GM18909 (cell line): Measurements from ENCODE around the gene WDR18.
"Not testable (repeated sequence)": the region's sequence is repeated elsewhere in the genome, so short reads cannot be mapped to it uniquely, and the experiment has no call there.

ENCODE experiments used
- ATAC-seq: cut with Tn5 transposase; IDR thresholded peaks from one replicate; pipeline ENCODE4 v1.9.1; 2021; ENCODE audit warnings: mild to moderate bottlenecking; ENCODE audit not compliant: unreplicated experiment, poor library complexity

The WDR18 gene

GRCh38 chr19:948842-949496 lies 35.2 kb upstream of the WDR18 start:
- no peak for ATAC-seq

- no peak for ATAC-seq
Measured at GRCh38 chr19:950352-951066, 33.6 kb upstream of the WDR18 start.

- ATAC-seq, result no peak
Measured at GRCh38 chr19:952049-952679, 32.0 kb upstream of the WDR18 start.

DNA sequence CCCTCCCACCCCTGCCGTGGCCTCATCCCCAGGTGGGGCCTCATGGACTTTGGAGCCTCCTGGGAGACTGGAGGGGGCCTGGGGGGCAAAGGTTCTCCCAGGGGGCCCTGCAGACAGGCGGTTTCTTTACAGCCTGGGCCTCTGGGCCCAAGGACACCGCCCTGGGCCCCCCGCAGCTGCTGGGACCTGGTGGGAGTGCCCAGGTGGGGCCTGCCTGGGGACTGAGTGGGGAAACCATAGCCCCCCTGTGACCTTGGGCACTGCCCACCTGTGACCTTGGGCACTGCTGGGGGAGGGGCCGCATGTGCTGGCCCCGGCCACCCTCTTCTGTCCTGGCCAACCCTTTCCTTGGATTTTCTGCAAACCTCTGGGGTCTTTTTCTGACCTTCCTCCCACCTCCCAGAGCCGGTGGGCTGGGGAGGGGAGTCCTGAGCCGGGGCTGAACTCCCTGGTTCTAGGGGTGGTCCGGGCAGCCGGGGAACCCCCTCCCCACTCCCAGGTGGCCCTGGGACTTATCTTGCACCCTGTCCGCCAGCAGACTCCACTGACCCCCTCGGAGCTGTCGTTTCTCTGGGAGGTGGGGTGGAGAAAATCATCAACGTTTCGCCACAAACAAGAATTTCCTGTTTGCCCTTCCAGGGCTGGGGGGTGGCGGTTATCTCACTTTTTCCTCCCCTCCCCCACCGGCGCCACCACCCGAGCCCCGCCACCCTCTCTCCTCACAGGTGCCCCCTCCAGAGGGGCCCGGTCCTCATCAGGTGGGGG lies 31.3 kb upstream of the WDR18 start:
- ATAC-seq, result no peak

- ATAC-seq, result no peak
Measured at GRCh38 chr19:953445-954271, 30.5 kb upstream of the WDR18 start.

DNA sequence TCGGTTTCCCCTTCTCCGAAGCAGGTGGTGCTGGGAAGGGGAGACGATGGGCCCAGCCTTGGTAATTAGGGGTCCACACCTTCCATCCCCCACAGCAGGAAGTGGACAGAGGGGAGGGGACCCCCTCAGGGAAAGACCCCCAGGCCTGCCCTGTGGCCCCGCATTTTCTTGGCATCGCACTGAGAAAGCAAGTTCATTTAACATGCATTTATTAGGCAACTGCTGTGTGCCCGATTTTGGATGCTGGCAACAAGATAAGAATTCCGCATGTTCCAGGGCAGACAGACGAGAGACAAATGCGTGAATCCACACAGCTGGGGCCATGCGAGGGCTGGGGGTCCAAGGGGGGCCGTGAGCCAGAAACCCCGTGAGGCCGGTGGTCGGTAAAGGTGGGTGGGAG lies 29.9 kb upstream of the WDR18 start:
- ATAC-seq, result no peak

GRCh38 chr19:954672-955494 lies 29.3 kb upstream of the WDR18 start:
- no peak for ATAC-seq

DNA sequence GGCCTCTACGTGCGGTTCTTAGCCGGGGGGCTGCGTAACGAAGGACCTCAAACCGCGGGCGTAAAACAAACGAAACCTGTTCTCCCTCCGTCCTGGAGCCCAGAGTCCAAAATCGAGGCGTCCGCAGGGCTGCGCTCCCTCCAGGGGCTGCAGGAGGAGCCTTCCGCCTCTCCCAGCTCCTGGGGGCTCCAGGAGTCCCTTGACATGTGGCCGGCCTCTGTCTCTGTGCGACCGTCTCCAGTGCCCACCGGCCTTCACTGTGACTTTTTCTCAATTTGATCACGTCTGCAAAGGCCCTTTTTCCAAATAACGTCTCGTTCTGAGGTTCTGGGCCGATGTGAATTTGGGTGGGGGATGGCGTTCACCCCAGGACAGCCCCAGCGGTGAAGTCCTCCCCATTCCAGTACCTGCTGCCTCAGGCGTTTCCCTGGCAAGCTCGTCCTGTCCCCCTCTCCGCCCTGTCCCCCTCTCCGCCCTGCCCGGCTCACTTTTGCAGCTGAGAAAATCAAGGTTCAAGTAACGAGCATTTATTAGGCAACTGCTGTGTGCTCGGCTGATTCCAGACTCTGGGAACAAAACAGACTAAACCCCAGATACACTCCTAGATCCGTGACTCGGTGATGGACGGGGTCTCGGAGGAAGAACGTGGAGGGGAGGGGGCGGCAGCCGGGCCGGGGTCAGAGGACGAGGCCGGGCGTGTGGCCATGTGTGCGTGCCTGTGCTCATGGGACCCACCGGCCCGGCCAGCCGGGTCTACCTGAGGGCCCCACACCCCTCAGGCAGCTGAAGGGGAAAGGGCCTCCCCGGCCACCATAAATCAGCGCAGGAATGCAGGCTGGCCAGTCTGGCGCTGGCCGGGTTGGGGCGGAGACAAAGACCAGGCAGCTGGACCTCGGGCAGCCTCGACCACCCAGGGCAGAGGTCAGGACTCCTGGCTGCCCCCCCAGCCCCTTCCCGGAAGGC lies 28.1 kb upstream of the WDR18 start:
- no peak for ATAC-seq

- ATAC-seq, result no peak
Measured at GRCh38 chr19:956766-957440, 27.2 kb upstream of the WDR18 start.

- not testable (repeated sequence) for ATAC-seq
Measured at GRCh38 chr19:957578-957977, 26.6 kb upstream of the WDR18 start.

GRCh38 chr19:958967-959855 lies 24.9 kb upstream of the WDR18 start:
- ATAC-seq, result no peak

- no peak for ATAC-seq
Measured at GRCh38 chr19:960020-960419, 24.1 kb upstream of the WDR18 start.

DNA sequence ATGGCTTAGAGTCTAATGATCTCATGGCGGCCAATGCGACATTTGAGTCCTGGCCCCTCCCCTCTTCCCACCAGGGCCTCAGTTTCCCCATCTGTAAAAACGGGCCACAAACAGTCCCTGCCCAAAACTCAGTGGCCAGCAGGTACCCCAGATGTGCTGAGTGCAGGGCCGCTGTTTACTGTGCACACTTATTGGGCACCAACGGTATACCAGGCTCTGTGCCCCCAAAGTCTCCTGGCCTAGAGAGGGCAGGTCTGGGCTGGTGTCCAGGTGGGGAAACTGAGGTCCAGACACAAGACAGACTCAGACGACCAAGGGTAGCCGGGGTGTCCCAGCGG lies 23.6 kb upstream of the WDR18 start:
- ATAC-seq, result no peak

DNA sequence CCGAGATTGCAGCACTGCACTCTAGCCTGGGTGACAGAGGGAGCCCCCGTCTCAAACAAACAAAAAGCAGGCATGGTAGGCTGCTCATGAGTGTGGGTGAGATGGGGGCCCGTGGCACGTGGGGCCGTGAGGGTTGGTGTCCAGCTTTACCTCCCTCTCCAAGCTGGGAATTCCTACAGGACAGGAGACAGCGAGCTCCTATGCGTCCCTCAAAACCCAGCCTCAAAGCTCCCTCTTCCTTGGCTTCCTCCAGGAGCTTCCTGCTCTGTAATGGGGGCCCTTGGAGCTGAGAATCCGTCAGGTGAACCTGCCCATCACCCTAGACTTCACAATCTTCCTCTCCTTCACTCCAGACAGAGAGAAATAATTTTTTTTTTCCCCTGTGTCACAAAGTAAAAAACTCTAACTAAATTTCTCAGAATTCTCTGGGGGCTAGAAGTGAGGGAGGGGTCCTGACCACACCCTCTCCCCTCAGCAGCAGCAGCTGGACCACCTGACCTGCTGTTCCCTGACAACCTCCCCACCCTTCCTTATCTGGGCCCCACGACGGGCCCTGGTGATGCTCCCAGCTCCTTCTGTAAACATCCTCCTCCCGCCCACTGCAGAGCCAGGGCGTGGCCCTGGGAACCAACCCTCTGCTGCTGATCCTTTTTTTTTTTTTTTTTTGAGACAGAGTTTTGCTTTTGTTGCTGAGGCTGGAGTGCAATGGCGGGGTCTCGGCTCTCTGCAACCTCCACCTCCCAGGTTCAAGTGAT lies 22.1 kb upstream of the WDR18 start:
- ATAC-seq, result no peak

DNA sequence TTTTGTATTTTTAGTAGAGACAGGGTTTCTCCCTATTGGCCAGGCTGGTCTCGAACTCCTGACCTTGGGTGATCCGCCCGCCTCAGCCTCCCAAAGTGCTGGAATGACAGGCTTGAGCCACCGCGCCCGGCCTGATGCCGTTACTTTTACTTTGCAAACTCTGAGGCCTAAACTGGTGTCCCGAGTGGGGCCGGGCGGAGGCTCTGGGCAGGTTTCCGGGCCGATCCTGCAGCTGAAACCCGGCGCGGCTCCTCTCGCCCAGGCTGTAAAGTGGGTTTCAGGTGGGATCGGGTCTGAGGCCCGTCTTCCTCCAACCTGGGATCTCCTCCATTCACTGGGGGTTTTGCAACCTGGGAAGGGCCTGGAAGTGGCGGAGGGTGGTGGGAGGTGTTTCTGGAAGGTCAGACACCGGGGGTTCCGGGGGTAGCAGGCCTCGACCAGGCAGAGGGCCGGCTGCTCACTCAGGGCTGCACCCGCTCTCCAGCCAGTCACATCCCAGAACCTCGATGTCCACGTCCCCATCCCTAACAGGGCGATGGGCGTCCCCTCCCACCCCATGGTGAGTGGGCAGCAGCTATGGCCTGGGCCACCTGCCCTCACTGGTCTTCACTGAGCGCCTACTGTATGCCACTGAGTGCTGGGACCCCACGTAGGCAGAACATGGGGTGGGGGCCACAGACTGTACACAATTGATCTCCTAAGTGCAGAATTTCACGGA lies 21.3 kb upstream of the WDR18 start:
- no peak for ATAC-seq
